Measurements from ENCODE around the gene POR.

Gene POR

DNA sequence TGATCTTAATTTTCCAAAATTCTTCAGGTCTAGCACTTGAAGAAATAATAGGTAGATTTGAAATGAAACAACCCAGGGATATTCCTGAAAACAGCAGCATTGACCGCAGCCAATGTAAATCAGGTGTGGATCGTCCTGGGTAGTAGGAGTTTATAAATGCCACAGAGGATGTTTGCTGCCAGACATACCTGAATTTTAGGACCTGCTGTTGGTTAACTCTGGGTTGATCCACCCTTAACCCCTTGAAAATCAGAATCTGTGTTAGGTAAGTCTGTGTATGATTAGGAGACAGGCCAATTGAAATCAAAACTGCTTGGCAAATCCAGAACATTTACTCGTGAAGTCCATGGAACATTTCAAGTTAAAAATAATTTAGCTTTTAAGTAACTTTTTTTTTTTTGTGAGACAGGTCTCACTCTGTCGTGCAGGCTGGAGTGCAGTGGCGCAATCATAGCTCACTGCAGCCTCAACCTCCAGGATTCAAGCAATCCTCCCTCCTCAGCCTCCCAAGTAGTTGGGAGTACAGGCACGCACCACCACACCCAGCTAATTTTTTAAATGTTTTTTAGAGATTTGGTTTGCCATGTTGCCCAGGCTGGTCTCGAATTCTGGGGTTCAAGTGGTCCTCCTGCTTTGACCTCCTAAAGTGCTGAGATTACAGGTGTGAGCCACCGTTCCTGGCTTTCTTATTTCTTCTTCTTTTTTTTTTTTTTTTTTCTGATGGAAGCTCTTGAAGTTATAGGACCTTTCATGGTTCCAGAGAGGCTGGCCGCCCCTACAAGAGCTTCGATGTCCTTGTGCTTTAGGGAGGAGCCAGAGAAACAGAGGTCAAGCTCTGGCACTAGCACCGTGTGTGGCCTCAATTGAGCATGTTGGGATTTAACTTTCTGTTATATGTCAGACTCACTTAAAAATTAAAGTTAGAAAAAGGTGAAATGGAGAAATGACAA is 2.0 kb downstream of the POR start:
- no peak for DNase-seq

DNA sequence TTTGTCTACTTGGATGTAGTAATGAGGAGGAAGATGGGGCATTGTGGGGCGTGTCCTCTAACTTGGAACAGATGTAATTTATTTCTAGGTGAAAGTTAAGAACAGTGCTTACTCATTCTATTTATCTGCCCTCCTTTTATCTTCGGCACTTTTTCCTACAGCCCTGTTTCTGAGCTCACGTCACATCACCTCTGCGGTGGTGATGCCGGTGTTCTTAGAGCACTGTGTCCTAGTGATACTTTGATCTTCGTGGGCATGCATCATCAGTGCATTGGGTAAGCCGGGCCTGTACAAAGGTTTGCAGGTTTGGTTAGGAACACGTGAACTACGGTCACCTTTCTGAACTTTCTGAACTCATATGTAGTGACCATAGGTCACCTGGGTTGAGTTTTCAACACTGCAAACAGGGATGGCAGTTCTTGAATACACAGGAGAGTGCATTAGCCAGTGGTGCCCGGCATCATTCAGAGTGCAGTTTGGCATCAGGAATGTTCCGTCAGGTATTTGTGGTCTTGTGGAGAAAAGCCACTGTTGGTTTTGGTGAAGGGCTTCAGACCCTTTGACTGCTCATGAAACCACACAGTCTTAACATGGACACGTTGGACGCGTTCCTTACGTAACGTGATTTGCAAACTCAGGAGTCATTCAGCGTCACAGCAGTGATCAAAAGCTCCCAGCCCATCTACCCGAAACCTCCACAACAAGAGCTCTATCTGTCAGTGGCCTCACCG is 5.6 kb downstream of the POR start:
- no peak for DNase-seq

DNA sequence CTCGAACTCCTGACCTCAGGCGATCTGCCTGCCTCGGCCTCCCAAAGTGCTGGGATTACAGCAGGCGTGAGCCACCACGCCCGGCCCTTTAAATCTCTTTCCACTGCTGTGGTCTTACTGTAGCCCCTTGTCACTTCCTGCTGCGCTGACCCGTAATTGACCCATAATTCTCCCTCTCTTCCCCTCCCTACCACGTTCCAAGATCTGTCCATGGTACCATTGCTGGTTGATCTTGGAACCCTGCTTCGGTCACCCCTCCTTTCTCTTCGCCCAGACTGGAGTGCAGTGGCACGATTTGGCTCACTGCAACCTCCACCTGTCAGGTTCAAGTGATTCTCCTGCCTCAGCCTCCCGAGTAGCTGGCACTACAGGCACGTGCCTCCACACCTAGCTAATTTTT is 6.5 kb downstream of the POR start:
- DNase-seq = no peak

DNA sequence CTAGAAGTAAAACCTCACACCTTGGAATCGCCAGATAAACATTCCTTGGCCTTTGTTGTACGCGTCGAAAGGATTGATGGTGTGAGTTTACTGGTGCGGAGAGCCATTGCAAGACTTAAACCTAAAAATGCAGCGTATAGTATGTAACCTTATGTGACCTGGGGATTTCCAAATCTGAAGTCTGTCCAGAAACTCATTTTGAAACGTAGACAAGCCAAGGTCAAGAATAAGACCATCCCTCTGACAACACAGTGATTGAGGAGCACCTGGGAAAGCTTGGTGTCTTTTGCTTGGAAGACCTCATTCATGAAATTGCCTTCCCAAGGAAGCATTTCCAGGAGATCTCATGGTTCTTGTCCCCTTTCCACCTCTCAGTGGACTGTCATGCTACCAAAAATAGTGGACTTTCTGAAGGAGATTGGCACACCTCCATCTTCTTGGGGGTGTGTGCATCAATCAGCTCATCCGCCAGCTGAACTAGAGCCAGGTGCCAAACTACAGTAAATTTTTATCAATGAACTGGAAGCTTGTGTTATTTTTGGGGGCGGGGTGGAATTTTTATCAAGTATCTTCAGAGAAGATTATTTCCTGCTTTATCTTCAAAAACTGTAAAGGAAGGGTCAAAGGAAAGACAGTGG is 8.1 kb downstream of the POR start:
- no peak for DNase-seq

DNA sequence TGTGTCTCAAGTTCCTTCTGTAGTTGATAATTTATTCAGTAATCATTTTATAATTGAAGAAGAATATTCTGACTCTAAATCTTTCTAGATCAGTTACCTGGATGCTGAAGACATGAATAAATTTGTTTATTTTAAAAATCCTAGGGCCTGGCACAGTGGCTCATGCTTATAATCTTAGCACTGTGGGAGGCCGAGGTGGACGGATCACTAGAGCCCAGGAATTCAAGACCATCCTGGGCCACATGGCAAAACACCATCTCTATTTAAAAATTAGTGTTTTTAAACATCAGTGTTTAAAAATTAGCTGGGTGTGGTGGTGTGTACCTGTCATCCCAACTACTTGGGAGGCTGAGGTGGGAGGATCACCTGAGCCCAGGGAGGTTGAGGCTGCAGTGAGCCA is 9.3 kb downstream of the POR start:
- DNase-seq = no peak

DNA sequence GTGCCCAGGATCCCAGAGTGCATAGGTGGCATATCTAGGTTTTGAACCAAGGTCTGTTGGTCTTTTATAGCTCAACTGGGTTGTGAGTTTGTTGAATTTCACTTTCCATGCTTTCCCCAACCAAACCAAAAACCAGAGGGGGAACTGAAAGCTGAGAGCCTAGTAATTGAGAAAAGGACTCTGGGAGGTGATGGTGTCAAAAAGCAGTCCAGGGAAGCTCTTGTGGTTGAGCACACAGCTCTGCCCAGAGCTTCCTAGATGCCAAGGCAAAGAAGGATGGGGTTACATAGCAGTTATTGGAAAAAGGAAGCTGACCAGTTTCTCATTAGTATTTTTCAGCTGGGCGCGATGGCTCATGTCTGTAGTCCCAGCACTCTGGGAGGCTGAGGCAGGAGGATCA is 9.9 kb downstream of the POR start:
- no peak for DNase-seq

DNA sequence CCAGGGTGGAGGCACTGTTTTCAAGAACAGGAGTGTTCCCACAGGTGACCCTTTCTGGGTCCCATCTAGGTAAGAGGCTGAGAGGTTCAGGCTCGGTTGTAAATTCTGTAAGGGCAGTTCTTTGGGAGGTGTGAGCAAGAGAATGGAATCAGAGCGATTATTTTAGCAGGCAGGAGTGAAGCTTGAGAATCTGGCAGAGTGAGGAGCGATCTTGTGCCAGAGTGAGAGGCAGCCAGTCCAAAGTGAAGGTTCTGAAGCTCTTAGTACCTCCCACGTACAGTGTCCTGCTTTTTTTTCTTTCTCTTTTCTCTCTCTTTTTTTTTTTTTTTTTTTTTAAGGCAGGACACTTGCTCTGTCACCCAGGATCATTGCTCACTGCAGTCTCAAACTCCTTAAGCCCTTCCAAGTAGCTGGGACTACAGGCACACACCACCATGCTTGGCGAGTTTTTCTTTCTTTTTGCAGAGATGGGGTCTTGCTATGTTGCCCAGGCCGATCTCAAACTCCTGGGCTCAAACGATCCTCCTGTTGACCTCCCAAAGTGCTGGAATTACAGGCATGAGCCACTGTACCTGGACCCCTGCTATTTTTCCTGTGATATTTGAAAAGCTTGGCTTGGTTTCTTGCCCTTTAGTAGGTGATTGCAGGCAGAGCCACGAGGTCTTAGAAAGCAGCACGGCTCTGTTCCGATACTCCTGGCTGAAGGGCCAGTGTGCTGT is 10.9 kb downstream of the POR start:
- DNase-seq = no peak

DNA sequence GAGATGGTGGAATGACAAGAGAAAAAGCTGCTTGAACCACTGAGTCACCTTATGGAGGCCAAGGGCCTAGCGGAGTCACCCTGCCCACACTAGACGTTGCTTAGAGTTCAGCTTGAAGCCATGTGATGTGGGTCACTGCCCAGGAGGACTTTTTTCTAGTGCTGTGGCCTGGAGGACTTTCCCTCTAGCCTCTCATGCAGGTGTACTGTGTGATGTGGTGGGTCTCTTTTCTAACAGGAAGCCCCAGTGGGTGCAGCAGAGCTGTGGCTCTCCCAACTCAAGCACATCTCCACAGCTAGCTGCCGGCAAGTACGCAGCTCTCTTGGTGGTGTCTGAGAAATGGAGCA is 13.6 kb downstream of the POR start:
- DNase-seq = no peak

DNA sequence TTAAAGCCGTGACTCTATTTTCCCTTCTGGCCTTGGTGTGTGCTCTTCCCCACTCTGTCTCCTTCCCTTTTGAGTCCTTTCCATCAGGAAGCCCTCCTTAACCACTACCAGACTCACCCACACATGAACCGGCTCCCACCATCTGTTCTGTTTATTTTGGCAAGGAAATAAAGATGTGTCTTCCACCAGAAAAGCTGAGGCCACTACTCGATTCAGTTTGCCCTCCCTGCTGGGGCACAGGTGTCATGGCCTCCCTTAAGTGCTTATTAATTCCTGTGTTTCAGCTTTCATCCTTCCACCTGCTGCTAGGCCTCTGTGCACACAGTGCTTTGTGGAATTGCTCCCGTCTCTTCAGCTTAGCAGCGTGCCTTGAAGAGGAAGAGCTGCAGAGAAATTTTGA is 16.7 kb downstream of the POR start:
- peak; percentile 87 for DNase-seq

DNA sequence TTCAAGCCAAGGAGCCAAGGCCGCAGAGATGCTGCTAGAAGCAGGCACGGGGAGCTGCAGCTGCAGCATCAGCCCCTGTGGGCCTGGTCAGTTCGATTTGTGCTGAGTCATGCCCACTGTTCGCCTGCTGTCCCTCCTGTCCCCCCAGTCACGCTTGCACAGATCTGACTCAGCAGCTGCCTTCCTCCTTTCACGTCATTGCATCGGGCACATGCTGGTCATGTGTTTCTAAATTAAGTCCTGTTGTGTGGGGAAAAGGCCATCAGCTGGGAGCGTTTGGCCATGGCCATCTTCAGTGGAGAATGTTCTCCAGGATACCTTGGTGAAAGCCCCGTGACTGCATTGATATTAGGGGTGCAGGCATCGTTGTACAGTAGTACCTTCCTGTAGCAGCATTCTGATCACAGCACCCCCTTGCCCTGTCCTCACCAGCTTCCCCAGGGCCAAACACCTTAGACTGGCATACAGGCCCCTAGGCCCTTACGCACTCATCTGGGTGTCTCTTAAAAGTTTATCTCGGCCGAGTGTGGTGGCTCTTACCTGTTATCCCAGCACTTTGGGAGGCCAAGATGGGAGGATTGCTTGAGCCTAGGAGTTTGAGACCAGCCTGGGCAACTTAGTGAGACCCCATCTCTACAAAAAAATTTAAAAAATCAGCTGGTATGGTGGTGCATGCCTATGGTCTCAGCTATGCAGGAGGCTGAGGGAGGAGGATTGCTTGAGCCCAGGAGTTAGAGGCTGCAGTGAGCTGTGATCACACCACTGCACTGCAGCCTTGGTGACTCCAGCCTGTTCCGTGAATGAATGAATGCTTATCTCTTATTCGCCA is 23.2 kb downstream of the POR start:
- no peak for DNase-seq

DNA sequence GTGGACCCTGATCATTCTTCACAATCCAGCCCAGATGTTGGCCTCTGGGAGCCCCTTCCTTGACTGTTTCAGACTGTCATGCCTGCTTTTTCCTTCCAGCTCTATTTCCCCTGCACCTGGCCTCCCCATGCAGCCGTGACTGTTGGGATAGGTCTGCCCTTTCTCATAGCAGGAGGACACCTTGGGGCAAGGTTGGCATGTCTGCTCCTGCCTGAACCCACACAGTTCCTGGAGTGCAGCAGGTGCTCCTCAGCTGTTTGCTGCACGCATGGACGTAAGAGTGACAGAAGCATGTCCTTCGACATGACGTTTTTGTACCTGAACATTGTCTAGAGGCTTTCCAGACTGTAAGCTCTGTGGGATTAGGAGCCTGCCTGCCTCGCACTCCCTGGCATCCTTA is 24.0 kb downstream of the POR start:
- DNase-seq = no peak

DNA sequence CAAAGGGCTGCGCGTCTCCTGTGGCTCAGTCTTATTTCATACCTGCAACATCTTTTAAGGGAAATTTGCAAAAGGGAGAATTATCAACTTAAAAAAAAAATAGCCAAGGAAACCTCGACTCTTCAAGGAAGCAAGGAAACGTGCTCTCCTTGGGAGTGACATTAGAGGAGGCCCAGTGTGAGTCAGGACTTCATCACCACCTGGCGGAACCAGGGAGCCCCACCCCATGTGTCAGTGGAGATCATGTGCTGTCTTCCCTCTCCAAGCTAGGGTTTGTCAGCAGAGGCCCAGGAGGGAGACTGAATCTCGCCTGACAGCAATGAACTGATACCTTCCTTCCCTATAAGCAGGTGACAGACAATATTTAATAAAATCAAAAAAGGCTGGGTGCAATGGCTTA is 28.9 kb downstream of the POR start:
- DNase-seq = no peak

DNA sequence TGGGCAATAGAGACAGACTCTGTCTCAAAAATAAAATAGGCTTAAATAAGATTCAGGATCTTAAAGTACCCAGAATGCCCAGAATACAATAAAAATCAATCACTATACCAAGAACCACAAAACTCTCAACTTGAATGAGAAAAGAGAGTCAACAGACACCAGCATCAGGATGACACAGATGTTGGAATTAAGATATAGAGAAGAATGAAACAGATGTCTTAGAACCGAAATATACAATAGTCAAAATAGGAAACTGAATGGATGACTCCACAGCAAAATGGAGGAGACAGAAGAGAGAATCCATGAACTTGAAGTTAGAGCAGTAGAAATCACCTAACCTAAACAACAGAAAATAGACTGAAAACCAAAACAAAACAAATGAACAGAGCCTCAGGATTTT is 29.6 kb downstream of the POR start:
- no peak for DNase-seq

DNA sequence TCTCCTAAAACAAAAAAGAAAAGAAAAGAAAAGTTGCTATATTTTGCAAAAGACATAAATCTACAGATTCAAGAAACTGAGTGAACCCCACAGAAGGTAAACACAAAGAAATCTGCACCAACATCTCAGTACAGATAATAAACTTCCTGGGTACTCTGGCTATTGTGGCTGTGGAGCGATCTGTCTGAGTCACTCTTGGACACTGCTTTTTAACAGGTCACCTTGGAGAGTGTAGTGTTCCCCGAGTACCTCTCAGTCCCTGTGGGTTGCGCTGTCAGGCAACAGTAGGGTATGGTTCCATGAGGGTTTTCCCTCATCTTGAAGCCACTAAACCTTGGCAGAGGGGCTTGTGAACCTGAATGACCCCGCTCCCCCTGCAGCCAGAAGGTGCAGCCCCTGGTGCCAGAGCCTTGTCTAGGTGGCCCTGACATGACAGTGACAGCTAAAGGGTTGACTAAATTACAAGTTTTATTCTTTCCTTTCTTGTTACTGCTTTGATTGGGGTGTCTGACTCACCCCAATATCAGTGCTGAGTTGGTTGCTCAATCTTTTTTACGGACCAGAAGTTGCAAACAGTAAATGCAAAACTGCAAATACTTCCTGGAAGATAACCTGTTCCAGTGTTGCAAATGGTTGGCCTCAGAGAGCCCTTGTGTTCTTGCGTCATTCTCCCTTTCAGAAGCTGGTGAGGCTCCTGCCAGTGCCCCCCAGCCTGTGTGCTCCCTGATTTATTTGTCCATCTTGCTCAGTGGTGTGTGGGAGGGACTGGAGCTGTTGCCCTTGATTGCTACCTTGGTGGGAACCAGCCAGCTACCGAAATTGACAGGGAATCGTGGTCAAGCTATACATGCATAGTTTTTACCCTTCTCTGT is 30.6 kb downstream of the POR start:
- DNase-seq = no peak

DNA sequence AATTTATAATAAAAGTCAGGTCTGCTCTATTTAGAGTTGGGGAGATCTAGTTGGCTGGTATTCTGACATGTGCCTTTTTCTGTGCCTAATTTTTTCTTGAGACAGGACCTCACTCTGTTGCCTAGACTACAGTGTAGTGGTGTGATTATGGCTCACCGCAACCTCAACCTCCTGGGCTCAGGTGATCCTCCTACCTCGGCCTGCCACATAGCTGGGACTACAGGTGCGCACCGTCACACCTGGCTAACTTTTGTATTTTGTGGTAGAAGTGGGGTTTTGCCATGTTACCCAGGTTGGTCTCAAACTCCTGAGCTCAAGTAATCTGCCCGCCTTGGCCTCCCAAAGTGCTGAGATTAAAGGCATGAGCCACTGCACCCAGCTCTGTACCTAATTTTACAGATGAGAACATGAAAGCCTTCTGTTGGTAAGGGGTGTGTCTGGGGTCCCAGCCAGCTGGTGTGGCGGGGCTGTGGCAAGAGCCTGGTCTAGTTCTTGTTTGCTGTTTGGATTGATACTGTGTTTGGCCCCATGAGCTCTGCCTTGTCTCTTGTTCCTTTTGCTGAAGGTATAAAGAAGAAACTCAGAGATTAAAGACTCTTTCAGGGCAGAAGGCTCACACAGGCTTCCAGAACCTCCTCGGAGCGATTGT is 31.4 kb downstream of the POR start:
- DNase-seq = no peak

DNA sequence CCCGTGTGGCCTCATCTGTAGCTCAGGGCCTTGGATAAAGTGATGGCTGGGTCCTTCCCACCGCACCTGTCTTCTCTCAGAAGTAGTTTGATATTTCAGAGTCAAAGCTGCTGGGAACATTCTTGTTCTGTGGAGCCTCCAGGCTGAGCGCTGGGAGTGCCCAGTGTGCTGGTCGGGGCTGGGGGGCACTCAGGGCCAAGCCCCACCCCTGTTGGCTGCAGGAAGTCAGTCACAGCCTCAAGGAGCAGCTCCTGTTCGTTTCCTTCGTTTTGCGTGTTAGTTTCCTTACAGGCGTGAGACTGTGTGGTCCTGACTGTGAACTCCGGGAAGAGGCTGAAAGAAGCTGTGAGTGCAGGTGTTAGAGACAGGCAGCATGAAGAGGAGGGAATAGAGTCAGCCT is 33.2 kb downstream of the POR start:
- DNase-seq = no peak

DNA sequence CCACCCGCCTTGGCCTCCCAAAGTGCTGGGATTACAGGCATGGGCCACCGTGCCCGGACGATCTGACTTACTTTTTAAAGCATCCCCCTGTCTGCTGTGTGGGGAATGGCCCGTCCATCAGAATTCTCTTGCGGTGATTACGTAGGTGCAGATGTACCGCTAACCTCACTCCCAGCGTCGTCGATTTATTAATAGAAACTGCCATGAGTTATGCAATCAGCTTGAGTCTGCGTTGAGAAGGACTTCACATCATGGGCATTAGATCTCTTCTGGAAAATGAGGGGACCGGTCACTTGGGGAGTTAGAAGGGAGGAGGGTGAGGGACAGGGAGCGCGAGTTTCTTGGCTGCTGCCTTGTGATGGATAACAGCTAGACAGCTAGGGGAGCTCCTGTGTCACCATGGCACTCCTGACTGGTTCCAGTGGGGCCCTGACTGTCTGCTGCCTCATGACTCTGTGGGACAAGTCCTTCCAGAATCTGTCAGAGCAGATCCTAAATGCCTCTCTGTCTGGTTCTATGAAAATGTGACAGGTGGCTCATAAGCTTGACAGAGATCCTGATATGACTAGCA is 35.2 kb downstream of the POR start:
- DNase-seq = no peak

DNA sequence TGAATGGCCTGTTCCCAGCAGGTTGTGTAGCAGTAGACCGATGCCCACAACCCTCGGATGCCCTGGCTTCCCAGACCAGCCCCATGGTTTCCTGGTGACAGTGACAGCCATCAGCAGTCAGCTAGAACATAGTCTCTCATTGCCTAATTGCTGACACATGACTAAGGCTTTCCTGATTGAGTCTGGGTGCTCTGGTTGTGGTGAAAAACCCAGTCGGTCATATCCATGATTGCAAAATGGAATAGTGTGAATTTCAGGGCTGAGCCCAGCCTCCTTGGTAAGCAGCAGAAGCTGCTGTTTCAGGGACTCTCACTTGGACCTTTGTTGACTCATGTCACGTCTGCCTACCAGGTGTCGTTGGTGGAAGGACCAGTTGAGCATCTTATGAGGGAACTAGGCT is 36.6 kb downstream of the POR start:
- DNase-seq = no peak

DNA sequence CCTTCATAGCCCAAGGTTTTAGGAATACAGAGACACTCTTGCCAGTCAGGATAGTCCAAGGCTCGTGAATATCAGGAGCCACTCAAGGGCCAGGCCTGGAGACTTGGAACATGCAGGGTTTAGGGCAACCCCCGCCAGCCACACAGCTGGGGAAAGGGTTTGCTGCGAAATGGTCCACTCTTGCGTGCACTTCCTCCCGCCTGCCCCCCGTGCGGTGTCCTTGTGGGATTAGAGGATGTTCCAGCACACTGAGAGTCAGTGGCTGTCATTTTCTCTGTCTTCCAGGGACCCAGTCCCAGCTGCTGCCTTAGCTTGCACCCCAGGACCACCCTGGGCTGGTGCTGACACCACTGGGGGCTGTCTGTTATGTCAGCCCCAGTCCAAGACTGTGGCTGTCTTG is 38.5 kb downstream of the POR start:
- DNase-seq = no peak

DNA sequence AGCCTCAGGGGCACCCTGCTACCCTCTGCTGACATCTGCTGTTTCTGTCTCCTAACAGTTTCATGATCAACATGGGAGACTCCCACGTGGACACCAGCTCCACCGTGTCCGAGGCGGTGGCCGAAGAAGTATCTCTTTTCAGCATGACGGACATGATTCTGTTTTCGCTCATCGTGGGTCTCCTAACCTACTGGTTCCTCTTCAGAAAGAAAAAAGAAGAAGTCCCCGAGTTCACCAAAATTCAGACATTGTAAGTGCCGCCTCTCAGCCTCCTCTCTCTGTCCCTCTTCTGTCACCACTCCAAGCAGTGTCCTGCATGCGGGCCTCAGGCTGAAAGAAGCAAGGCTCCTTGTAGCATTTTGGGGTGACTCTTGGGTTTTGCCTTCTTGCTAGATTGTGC is 39.0 kb downstream of the POR start:
- no peak for DNase-seq

All from NCI-H82 (cell line).